H1 (cell line): ENCODE data around the gene SDSL. TPM values are rescaled to one million over a fixed set of nuclear protein-coding genes. Genes with fewer than 3 reads are reported as not detected.

Experiments used
- CHD1 ChIP-seq: IDR thresholded peaks from 2 replicates; pipeline ENCODE4 v1.6.1; 2012; ENCODE audit warnings: low read depth, low read length, improper control_type of control experiment
- CHD7 ChIP-seq: fragments of 300-600 bp; sonication (generic); IDR thresholded peaks from 2 replicates; pipeline ENCODE4 v1.7.1; 2012; ENCODE audit warnings: low read length, moderate library complexity, mild to moderate bottlenecking, inconsistent platforms; ENCODE audit not compliant: insufficient replicate concordance
- CTCF ChIP-seq, 3 experiments: IDR thresholded peaks; 1 replicate in 2 of 3; 2 replicates in 1 of 3; pipeline versions ENCODE4 v1.5.1 to v1.6.1; 2011; ENCODE audit warnings: low read length in 3 of 3, mild to moderate bottlenecking in 3 of 3, inconsistent platforms in 2 of 3, low read depth in 1 of 3, moderate library complexity in 1 of 3; ENCODE audit not compliant: insufficient read depth in 1 of 3; ENCODE audit errors: control extremely low read depth in 1 of 3
- POLR2A ChIP-seq, 2 experiments: IDR thresholded peaks; 1 replicate in 1 of 2; 2 replicates in 1 of 2; pipeline ENCODE4 v1.6.1; 2011; ENCODE audit warnings: low read depth in 2 of 2, low read length in 2 of 2, mild to moderate bottlenecking in 2 of 2; ENCODE audit errors: control extremely low read depth in 1 of 2
- RXRA ChIP-seq: IDR thresholded peaks from 2 replicates; pipeline ENCODE4 v1.6.1; 2011; ENCODE audit warnings: low read depth, mild to moderate bottlenecking, low read length, moderate library complexity; ENCODE audit not compliant: insufficient read depth
- TEAD4 ChIP-seq: IDR thresholded peaks from 2 replicates; pipeline ENCODE4 v1.6.1; 2012; ENCODE audit warnings: low read depth, low read length, inconsistent platforms, mixed read lengths
- polyA plus RNA-seq, 7 experiments: library from polyadenylated mRNA; depleted of rRNA in 3 of 7; stranded (reverse) in 5 of 7; unstranded in 2 of 7; fragments of >200 nt in 5 of 7; fragments of 200-250 nt in 2 of 7; gene quantifications; 1 replicate in 5 of 7; 2 replicates in 1 of 7; 4 replicates in 1 of 7; pipeline versions ENCODE4 v1.2.1 to v1.2.3, GENCODE V29; 2011 to 2013; ENCODE audit warnings: missing spikeins in 2 of 7, mixed read lengths in 2 of 7
- total RNA-seq: library from RNA; stranded (reverse); fragmentation: NEBNext Ultra II Directional; extraction: Animal tissue kit (Norgen Biotek cat#: 25700); gene quantifications from 2 replicates; pipeline ENCODE4 v1.2.1, GENCODE V29; 2021

The SDSL gene
- total and polyA plus RNA-seq, 2 of the 8 experiments (the other 6 are each of a cell fraction or from before 2014, with no cell fraction given): 0.69 to 1.3 TPM

- no peak for TF ChIP-seq CTCF (IDR thresholded peaks at IDR 0.05; ENCODE audit: control extremely low read depth in 1 of 3, insufficient read depth in 1 of 3, low read depth in 1 of 3, low read length in 3 of 3)
- no peak for TF ChIP-seq POLR2A (IDR thresholded peaks at IDR 0.05; ENCODE audit: control extremely low read depth in 1 of 2, low read depth in 2 of 2, low read length in 2 of 2)
- TF ChIP-seq RXRA: no peak
- no peak for TF ChIP-seq TEAD4
- TF ChIP-seq CHD7: no peak
- no peak for TF ChIP-seq CHD1
These were observed 16.5 kb upstream of the SDSL start (continued) for GRCh38 chr12:113405694-113406093.
